D341Med (cell line): Measurements from ENCODE around the gene TMEM134.

Experiments used
- DNase-seq: peaks from one replicate; pipeline ENCODE4 v3.0.0; 2012; ENCODE audit warnings: low spot score

Gene TMEM134

DNA sequence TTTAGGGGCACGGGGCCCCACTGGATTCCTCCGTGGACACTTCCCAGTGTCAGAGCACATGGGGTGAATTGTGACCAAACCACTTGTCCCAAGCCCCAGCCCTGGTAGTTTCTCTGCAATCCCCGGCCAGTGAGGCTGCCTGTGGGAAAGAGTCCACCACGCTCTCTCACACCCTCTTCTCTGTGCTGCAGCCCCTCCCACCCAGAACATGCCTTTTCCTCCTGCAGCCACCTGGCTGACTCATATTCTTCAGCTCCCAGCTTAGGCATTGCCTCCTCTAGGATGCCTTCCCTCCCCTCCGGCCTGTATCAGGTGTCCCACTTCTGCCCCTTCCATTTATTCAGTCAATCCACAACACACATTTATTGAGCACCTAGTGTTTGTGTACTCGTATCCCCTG, 46.2 kb downstream of the TMEM134 start:
- no peak for DNase-seq

- DNase-seq = no peak
These were observed 47.5 kb downstream of the TMEM134 start for GRCh38 chr11:67421430-67422031.

GRCh38 chr11:67420646-67421429, 48.2 kb downstream of the TMEM134 start:
- DNase-seq = peak; percentile 98

DNA sequence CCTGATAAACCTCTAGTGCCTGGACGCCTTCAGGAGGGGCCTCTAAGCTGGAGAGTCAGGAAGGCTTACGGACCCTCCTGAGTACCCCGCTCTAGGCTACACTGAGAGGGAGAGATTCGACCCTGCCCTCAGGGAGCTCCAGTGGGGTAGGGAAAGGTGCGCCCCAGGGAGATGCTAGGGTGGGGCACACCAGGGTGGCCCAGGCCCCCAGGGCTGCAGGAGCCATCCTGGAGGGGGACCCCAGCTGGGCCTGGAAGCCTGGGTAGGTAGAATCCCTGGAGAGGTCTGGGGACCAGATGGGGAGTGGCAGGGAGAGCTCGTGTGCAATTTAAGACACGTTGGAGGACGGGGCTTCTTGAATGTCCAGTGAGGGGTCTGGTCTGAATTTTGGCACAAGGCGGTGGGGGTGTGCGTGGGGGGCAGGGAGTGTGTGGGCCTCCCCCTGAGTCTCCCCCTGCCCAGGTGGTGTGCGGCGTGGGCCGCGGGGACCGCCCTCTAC, 48.9 kb downstream of the TMEM134 start:
- no peak for DNase-seq

GRCh38 chr11:67419325-67420049, 49.6 kb downstream of the TMEM134 start:
- no peak for DNase-seq

DNA sequence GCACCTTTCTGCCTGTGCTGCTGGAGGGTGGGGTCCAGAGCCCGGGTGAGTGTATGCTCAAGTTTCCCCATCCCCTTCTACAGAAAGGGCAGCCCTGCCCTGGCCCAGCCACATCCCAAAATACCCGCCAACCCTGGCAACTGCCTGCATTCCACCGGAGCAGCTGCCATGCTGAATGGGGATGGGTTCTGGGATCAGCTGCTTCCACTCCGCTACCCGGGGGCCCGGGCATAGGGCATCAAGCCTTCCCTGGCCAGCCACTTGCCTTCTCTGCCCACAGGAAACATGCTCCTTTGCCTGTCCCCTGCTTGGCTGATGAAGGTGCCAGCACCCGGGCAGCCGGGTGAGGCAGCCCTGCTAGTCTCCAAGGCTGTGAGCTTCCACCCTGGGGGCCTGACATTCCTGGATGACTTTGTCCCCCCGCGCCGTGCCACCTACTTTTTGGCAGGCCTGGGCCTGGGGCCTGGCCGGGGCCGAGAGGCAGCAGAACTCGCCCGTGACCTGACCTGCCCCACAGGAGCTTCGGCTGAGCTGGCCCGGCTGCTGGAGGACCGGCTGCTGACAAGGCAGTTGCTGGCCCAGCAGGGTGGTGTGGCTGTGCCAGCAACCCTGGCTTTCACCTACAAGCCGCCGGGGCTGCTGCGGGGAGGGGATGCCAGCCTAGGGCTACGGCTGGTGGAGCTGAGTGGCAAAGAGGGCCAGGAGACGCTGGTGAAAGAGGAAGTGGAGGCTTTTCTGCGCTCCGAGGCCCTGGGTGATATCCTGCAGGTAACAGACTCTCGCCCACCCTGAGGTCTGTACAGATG, 50.4 kb downstream of the TMEM134 start:
- no peak for DNase-seq

DNA sequence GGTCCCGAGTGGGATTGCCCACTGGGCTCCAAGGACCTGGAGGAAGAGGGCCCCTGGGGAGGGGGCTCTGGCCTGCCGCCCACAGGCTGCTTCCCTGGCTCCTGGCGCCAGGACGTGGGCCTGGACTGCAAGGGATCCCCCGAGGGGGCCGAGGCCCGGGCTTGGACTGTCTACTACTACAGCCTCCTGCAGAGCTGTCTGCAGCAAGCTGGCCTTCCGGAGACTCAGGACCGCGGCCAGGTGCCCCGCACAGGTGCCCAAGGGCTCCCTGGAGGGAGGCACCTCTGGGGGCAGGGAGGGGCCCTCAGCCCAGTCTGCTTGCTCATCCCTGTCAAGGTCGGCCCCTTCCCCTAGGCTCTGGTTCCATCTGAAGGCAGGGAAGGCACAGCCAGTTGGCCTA, 51.6 kb downstream of the TMEM134 start:
- DNase-seq = no peak

DNA sequence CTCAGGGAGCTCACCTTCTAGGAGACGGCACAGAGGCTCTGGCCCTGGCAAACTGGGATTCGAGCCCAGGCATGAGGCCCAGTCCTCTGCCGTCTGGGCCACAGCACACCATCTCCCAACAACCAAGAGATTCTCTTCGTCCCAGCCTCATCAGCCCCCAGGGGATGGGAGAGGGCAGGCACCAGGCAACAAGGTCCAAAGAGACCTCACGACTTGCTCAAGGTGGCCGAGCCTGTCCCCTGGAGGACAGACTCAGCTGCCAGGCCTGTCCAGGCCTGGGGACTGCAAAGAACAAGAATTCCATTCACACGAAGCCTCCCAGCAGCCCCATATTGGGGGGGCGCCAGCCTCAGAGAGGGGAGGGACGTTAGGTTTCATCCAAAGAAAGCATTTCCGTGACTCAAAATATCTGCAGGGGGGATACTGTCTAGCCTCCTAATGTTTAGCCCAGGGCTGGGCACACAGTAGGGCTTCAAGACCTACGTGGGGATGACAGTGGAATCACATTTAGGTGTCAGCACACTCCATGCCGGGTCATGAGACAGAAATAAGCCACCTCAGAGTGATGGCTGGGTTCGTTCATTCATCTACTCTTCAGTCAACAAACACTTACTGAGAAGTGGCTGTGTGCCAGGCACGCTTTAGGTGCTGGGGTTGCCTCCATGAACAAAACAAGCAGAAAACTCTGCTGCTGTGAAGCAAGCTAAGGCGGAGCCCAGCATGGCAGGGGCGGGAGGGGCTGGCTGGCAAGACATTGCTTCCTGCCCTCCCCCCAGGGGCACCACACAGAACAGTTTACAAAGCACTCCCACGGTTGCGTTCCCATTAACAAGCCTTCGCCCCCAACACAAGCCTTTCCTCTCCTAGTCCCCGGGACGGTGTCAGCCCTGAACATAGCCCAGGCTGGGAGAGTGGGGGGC, 52.4 kb downstream of the TMEM134 start:
- no peak for DNase-seq

GRCh38 chr11:67415501-67416304, 53.3 kb downstream of the TMEM134 start, which contains the start of gene CARNS1:
CARNS1 (plus strand) TSS chr11:67415678; CDS start chr11:67416200, 522 bp downstream.
- no peak for DNase-seq

GRCh38 chr11:67413266-67413849, 55.7 kb downstream of the TMEM134 start:
- no peak for DNase-seq

GRCh38 chr11:67412495-67413179, 56.4 kb downstream of the TMEM134 start:
- no peak for DNase-seq

GRCh38 chr11:67411785-67412152, 57.3 kb downstream of the TMEM134 start:
- DNase-seq = no peak
